22Rv1 (cell line): ENCODE measurements around the gene ELOF1.

Source experiments
- H3K27ac ChIP-seq: fragments of 450-650 bp; 2 replicates; pipeline ENCODE4 v1.5.1; 2017
- CTCF ChIP-seq: fragments of 450-650 bp; IDR thresholded peaks from 2 replicates; pipeline ENCODE4 v1.5.1; 2017; ENCODE audit warnings: mild to moderate bottlenecking
- ZFX ChIP-seq: fragments of 450-650 bp; IDR thresholded peaks from 2 replicates; pipeline ENCODE4 v1.6.1; 2017; ENCODE audit warnings: antibody characterized with exemption, borderline replicate concordance

The ELOF1 gene

GRCh38 chr19:11551603-11552235 lies 7.3 kb downstream of the ELOF1 start:
- peak; percentile 61 for TF ChIP-seq CTCF
- no peak for TF ChIP-seq ZFX
- H3K27ac ChIP-seq = no peak overlapping the region

- TF ChIP-seq ZFX (no peak), CTCF (no peak)
- no peak overlapping the region for H3K27ac ChIP-seq
Measured at GRCh38 chr19:11550265-11550664, 8.8 kb downstream of the ELOF1 start.

GRCh38 chr19:11549386-11549953 lies 9.6 kb downstream of the ELOF1 start:
- TF ChIP-seq CTCF (no peak), ZFX (no peak)
- H3K27ac ChIP-seq = no peak overlapping the region

- TF ChIP-seq ZFX = no peak
- no peak for TF ChIP-seq CTCF
- H3K27ac ChIP-seq = no peak overlapping the region
Measured at GRCh38 chr19:11547929-11548700, 10.9 kb downstream of the ELOF1 start.

- TF ChIP-seq ZFX (no peak), CTCF (no peak)
- no peak overlapping the region for H3K27ac ChIP-seq
Measured at GRCh38 chr19:11541238-11541637, 17.8 kb downstream of the ELOF1 start.

- no peak overlapping the region for H3K27ac ChIP-seq
- no peak for TF ChIP-seq ZFX
- TF ChIP-seq CTCF = no peak
Measured at GRCh38 chr19:11540645-11541044, 18.4 kb downstream of the ELOF1 start.
